Measurements from ENCODE around the gene PNKP.

Gene PNKP

GRCh38 chr19:49857061-49857837 is 10.1 kb downstream of the PNKP start:
- no peak for DNase-seq

GRCh38 chr19:49856574-49857021 is 10.8 kb downstream of the PNKP start:
- DNase-seq: no peak

- no peak for DNase-seq
Measured at GRCh38 chr19:49855676-49856573, 11.5 kb downstream of the PNKP start.

- DNase-seq: no peak
Measured at GRCh38 chr19:49855277-49855675, 12.1 kb downstream of the PNKP start.

GRCh38 chr19:49854378-49855263 is 12.8 kb downstream of the PNKP start:
- DNase-seq: no peak

GRCh38 chr19:49853852-49854377 is 13.5 kb downstream of the PNKP start:
- DNase-seq: no peak

- no peak for DNase-seq
Measured at GRCh38 chr19:49852631-49853126, 14.7 kb downstream of the PNKP start.

- DNase-seq: peak; percentile 26
Measured at GRCh38 chr19:49851456-49852259, 15.7 kb downstream of the PNKP start.

- peak; percentile 84 for DNase-seq
Measured at GRCh38 chr19:49850487-49851342, 16.7 kb downstream of the PNKP start, which contains the start of gene PTOV1. Gene PTOV1, plus strand, starts transcription at chr19:49851159.

- DNase-seq: no peak
Measured at GRCh38 chr19:49850221-49850486, 17.2 kb downstream of the PNKP start.

- no peak for DNase-seq
Measured at GRCh38 chr19:49849433-49850220, 17.7 kb downstream of the PNKP start.

- DNase-seq: no peak
Measured at GRCh38 chr19:49848938-49849337, 18.4 kb downstream of the PNKP start.

- DNase-seq: no peak
Measured at GRCh38 chr19:49847731-49848696, 19.4 kb downstream of the PNKP start.

- no peak for DNase-seq
Measured at GRCh38 chr19:49846408-49846807, 21.0 kb downstream of the PNKP start.

- no peak for DNase-seq
Measured at GRCh38 chr19:49845414-49845813, 22.0 kb downstream of the PNKP start.

- no peak for DNase-seq
Measured at GRCh38 chr19:49844138-49845095, 23.0 kb downstream of the PNKP start.

- no peak for DNase-seq
Measured at GRCh38 chr19:49843265-49843664, 24.1 kb downstream of the PNKP start.
